Cardiac muscle cell (in vitro differentiated cells and primary cell): ENCODE data around the gene OR5I1. TPM values are rescaled to one million over a fixed set of nuclear protein-coding genes. Genes with fewer than 3 reads are reported as not detected.
A peak's percentile ranks its signal among the peaks of the same experiment; 100 is the strongest.

Experiments
- DNase-seq, 2 donors: peaks; one replicate each; pipeline versions ENCODE4 v3.0.0 to v3.0.0-alpha.2; 2010 to 2017; ENCODE audit warnings: low read depth in 1 of 2, low spot score in 1 of 2
- H3K27ac ChIP-seq: fragments of 200-600 bp; sonication (generic); 2 replicates; pipeline ENCODE4 v1.5.1; 2016
- H3K27me3 ChIP-seq: fragments of 200-600 bp; sonication (generic); 2 replicates; pipeline ENCODE4 v1.6.0; 2016; ENCODE audit warnings: control low read depth
- H3K36me3 ChIP-seq: fragments of 200-600 bp; sonication (generic); 2 replicates; pipeline ENCODE4 v1.5.1; 2016; ENCODE audit warnings: control low read depth
- H3K4me1 ChIP-seq: fragments of 200-600 bp; sonication (generic); 2 replicates; pipeline ENCODE4 v1.8.1; 2017; ENCODE audit warnings: low read depth, mild to moderate bottlenecking, mixed run types
- H3K4me3 ChIP-seq: fragments of 200-600 bp; sonication (generic); 2 replicates; pipeline ENCODE4 v1.5.1; 2016; ENCODE audit warnings: mild to moderate bottlenecking
- H3K9me3 ChIP-seq: fragments of 200-600 bp; sonication (generic); 2 replicates; pipeline ENCODE4 v1.5.1; 2017; ENCODE audit warnings: low read depth, mild to moderate bottlenecking, control low read depth
- polyA plus RNA-seq: library from polyadenylated mRNA; unstranded; fragments of >200 nt; fragmentation: Nextera tagmentation; extraction: Ambion mirVana; gene quantifications from 2 replicates; pipeline ENCODE4 v1.2.1, GENCODE V29; 2016
- total RNA-seq: library from RNA; depleted of rRNA; stranded (reverse); fragments of >200 nt; gene quantifications from 2 replicates; pipeline ENCODE4 v1.2.3, GENCODE V29; 2016
- TF ChIP-seq, protein P1 (sequence below): IDR thresholded peaks from 2 replicates; pipeline ENCODE4 v1.5.1; 2012; ENCODE audit warnings: low read depth, mild to moderate bottlenecking, low read length

Gene OR5I1
- total and polyA plus RNA-seq, 2 experiments from 2014 or later, result not detected

DNA sequence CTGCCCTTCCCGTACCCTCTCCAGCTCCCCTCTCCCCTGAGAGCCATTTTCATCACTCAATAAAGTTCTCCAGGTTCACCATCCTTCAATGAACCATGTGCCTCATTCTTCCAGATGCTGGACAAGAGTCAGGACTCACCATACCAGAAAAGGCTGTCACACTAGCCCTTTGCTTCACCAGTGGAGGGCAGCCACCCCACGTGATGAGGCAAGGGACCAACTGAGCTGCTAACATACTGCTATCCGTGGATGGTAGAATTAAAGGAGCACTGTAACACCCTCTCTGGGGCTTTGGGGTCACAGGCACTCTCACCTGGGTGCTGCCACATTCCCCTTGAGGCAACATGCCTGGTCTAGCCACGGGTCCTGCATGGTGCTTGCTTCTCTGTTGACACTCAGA is 13.1 kb upstream of the OR5I1 start:
- no peak overlapping the region for H3K4me3 ChIP-seq
- no peaks in the 10 kb centered on the region for H3K9me3 ChIP-seq
- DNase-seq, result no peak
- TF ChIP-seq, protein P1, sequence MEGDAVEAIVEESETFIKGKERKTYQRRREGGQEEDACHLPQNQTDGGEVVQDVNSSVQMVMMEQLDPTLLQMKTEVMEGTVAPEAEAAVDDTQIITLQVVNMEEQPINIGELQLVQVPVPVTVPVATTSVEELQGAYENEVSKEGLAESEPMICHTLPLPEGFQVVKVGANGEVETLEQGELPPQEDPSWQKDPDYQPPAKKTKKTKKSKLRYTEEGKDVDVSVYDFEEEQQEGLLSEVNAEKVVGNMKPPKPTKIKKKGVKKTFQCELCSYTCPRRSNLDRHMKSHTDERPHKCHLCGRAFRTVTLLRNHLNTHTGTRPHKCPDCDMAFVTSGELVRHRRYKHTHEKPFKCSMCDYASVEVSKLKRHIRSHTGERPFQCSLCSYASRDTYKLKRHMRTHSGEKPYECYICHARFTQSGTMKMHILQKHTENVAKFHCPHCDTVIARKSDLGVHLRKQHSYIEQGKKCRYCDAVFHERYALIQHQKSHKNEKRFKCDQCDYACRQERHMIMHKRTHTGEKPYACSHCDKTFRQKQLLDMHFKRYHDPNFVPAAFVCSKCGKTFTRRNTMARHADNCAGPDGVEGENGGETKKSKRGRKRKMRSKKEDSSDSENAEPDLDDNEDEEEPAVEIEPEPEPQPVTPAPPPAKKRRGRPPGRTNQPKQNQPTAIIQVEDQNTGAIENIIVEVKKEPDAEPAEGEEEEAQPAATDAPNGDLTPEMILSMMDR, result no peak
- H3K27me3 ChIP-seq, result no peaks in the 10 kb centered on the region
- H3K27ac ChIP-seq, result no peak overlapping the region
- H3K4me1 ChIP-seq, result no peaks in the 10 kb centered on the region
- no peaks in the 10 kb centered on the region for H3K36me3 ChIP-seq

- TF ChIP-seq, protein P1, result peak; percentile 31
- no peaks in the 10 kb centered on the region for H3K36me3 ChIP-seq
- peak; percentile 27 to 64 for DNase-seq
Observed at GRCh38 chr11:55942785-55943392, 6.7 kb upstream of the OR5I1 start.

GRCh38 chr11:55920537-55920936 is 15.7 kb downstream of the OR5I1 start:
- H3K4me3 ChIP-seq, result no peak overlapping the region
- H3K36me3 ChIP-seq, result no peaks in the 10 kb centered on the region
- TF ChIP-seq, protein P1, result no peak
- no peaks in the 10 kb centered on the region for H3K4me1 ChIP-seq
- no peak for DNase-seq
- H3K27ac ChIP-seq, result no peak overlapping the region
- H3K27me3 ChIP-seq, result no peaks in the 10 kb centered on the region
- no peaks in the 10 kb centered on the region for H3K9me3 ChIP-seq

More at GRCh38 chr11:55942785-55943392, 6.7 kb upstream of the OR5I1 start:
- no peak overlapping the region for H3K4me3 ChIP-seq
- no peak overlapping the region for H3K27ac ChIP-seq
- H3K9me3 ChIP-seq, result no peaks in the 10 kb centered on the region
- no peaks in the 10 kb centered on the region for H3K27me3 ChIP-seq
- H3K4me1 ChIP-seq, result no peaks in the 10 kb centered on the region

- no peaks in the 10 kb centered on the region for H3K9me3 ChIP-seq
Observed at GRCh38 chr11:55914482-55914881, 21.7 kb downstream of the OR5I1 start, which contains the start of gene OR5W2. Gene OR5W2 (minus strand): TSS chr11:55914582. CDS start chr11:55914582, 0 bp downstream.

DNA sequence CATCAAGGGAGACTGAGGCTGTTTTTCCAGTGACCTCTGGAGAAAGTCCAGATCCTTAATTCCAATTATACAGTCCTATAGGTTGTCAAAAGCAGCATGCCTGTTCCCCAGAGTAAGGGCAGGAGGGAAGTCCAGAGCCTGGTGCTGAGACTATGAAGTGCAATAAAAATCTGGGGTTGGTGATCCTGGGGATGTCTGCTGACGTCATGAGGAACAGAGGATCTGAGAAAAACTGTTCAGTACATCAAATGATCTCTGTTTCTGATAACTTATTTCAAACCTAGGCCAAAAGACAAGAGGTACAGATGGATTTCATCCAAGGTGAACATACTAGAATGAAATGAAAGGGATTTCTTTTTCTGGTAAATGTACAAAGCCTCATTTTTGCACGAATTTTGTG is 33.9 kb downstream of the OR5I1 start:
- no peak for DNase-seq
- H3K36me3 ChIP-seq, result no peaks in the 10 kb centered on the region
- H3K27ac ChIP-seq, result no peak overlapping the region
- H3K4me3 ChIP-seq, result no peak overlapping the region
- H3K9me3 ChIP-seq, result no peaks in the 10 kb centered on the region
- no peaks in the 10 kb centered on the region for H3K4me1 ChIP-seq
- TF ChIP-seq, protein P1, result no peak
- H3K27me3 ChIP-seq, result no peaks in the 10 kb centered on the region

More at GRCh38 chr11:55914482-55914881, 21.7 kb downstream of the OR5I1 start, which contains the start of gene OR5W2:
- Histone ChIP-seq H3K36me3 (no peaks in the 10 kb centered on the region), H3K4me1 (no peaks in the 10 kb centered on the region), H3K4me3 (no peak within 1 kb of the TSS), H3K27me3 (no peaks in the 10 kb centered on the region), H3K27ac (no peak within 1 kb of the TSS)
- TF ChIP-seq, protein P1, result no peak
- no peak for DNase-seq
